IPS-18c (cell line): Measurements from ENCODE around the gene ZNF134.
A peak's percentile ranks its signal among the peaks of the same experiment; 100 is the strongest.

Experiments
- H3K4me3 ChIP-seq: 2 replicates; pipeline ENCODE4 v1.7.0; 2013; ENCODE audit warnings: low read depth, mild to moderate bottlenecking, low read length, moderate library complexity; ENCODE audit not compliant: insufficient read depth
- H3K9me3 ChIP-seq: one replicate; pipeline ENCODE4 v1.6.1; 2013; ENCODE audit warnings: mild to moderate bottlenecking, low read length, moderate library complexity; ENCODE audit not compliant: control insufficient read depth, insufficient read depth

Gene ZNF134

DNA sequence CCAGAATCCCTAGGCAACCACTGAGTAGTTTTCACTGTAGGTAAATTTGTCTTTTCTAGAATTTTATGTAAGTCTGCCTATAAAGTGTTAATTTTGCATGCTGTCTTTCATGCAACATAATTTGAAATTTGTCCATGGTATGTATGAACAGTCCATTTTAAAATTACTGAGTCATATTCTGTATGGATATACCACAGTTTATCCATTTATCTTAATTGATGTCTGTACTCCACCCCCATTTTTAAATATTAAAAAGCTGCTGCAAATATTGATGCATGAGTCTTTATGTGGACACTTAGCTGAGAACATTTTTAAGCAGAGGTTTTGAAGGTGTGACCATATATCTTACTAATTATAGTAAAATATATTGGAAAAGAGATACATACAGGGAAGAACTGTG, 9.0 kb downstream of the ZNF134 start:
- Histone ChIP-seq H3K9me3 (peaks cover 45% of the 10 kb centered on the region), H3K4me3 (no peak overlapping the region)

- Histone ChIP-seq H3K4me3 (peak within 1 kb of the TSS; percentile 96), H3K9me3 (no peaks in the 10 kb centered on the region)
These were observed 19.2 kb downstream of the ZNF134 start, which contains the start of gene ZNF211 for GRCh38 chr19:57632987-57633831. Gene ZNF211, plus strand, starts transcription at chr19:57633168. Its CDS starts 179 bp downstream, at chr19:57633347.

- Histone ChIP-seq H3K4me3 (peak overlapping the region; percentile 96), H3K9me3 (no peaks in the 10 kb centered on the region)
These were observed 19.7 kb downstream of the ZNF134 start for GRCh38 chr19:57633832-57634131.

- H3K4me3 ChIP-seq: no peak overlapping the region
- peaks cover 7% of the 10 kb centered on the region for H3K9me3 ChIP-seq
These were observed 23.3 kb downstream of the ZNF134 start for GRCh38 chr19:57637379-57637778.

DNA sequence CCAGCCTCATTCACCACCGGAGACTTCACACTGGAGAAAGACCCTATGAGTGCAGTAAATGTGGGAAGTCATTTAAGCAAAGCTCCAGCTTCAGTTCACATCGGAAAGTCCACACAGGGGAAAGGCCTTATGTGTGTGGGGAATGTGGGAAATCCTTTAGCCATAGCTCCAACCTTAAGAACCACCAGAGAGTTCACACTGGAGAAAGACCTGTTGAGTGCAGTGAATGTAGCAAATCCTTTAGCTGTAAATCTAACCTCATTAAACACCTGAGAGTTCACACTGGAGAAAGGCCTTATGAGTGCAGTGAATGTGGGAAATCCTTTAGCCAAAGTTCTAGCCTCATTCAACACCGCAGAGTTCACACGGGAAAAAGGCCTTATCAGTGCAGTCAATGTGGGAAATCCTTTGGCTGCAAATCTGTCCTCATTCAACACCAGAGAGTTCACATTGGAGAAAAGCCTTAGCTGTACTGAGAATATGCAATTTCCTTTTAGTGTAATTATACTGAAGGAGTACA, 27.7 kb downstream of the ZNF134 start:
- Histone ChIP-seq H3K9me3 (peaks cover 7% of the 10 kb centered on the region), H3K4me3 (no peak overlapping the region)

GRCh38 chr19:57642396-57643046, 28.5 kb downstream of the ZNF134 start:
- Histone ChIP-seq H3K4me3 (no peak overlapping the region), H3K9me3 (peaks cover 7% of the 10 kb centered on the region)

DNA sequence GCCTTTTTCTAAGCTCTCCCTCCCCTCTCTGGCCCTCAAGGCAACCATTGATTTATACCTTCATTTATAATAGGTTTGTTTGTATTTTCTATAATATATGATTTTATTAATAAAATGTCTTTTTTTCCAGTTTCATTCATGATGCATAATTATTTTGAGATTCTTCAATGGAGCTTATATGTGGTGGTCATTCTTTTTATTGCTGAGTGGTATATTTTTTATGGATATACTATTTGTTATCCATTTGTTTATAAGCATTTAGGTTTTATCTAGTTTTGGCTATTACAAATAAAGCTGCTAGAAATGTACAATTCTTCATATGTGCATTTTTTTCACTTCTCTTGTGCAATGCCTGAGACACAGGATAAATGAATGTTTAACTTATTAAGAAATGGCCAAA, 29.7 kb downstream of the ZNF134 start:
- no peak overlapping the region for H3K4me3 ChIP-seq
- peaks cover 7% of the 10 kb centered on the region for H3K9me3 ChIP-seq

DNA sequence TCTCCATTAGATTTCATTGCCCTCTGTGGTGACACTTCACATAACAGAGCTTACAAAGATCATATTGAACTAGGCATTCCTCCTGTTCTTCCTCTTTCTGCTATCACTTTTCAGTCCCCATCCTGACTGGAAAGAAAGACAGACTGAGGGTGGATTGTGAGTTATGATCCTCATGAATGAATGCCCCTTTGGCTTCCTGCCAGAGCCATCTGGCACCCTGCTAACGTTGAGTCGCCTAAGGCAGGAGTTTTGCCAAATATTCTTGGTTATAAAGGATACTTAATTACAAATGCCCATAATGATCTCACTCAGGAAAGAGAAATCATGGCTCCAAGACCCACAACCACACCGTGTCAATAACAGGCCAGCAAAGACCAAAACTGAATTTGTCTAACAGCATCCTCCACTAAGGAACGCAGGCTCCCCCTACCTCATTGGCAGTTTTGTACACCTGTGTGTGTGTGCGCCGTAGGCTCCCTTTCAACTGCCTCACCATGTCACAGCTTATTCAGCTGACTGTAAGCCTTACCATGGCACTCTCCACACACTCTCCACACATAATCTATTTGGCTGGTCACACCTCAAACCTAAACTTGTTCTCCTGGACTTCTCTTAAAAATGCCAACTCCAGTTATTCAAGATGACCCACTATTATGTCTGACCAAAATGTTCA, 34.4 kb downstream of the ZNF134 start:
- no peak overlapping the region for H3K4me3 ChIP-seq
- H3K9me3 ChIP-seq: no peaks in the 10 kb centered on the region

DNA sequence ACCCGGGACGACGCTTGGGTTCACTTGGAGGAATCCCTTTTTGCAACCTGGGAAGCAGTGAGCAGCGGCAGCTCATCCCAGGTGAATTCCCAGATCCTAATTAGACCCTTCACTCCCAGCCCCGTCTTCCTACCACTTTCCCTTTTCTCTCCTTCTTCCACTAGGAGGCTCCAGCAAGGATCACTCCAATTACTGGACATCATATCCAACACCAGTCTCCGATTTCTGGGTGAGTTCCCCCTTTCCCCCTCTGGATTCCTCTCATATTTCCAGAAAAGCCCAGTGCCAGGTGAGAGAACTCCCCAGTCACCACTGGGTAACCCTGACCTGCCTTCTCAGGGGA, 37.6 kb downstream of the ZNF134 start:
- H3K9me3 ChIP-seq: no peaks in the 10 kb centered on the region
- H3K4me3 ChIP-seq: no peak overlapping the region

DNA sequence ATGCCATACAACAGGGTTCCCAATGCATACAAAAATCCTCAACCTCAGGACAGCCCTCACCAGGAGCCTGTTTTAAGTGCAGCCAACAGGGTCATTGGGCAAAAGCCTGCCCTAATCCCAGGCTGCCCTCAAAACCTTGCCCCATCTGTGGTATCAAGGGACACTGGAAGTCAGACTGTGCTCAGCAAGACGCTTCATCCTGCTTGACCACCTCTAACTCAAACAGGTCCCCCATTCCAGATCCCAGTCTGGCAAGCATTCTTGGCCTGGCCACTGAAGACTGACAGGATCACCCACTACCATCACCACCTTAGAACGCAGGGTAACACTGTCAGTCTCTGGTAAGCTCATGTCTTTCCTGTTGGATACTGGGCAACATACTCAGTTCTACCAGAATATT, 39.6 kb downstream of the ZNF134 start:
- Histone ChIP-seq H3K9me3 (no peaks in the 10 kb centered on the region), H3K4me3 (no peak overlapping the region; the same call in 1 of the 2 replicates)

DNA sequence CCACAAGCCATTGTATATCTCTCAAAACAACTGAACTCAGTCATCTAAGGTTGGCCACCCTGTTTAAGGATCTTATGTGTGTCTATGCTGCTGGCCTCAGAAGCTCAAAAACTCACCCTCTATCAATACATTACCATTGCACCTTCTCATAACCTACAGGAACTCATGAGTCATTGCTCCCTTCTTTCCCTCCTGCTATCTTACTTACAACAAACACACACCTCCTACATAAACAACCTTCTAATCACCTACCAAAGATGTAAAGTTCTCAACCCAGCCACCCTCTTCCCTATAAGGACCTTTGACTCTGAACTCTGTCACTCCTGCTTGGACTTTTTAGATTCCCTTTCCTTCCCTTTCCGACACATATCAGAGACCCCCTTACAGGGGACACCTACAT, 41.4 kb downstream of the ZNF134 start:
- Histone ChIP-seq H3K9me3 (no peaks in the 10 kb centered on the region), H3K4me3 (no peak overlapping the region)

DNA sequence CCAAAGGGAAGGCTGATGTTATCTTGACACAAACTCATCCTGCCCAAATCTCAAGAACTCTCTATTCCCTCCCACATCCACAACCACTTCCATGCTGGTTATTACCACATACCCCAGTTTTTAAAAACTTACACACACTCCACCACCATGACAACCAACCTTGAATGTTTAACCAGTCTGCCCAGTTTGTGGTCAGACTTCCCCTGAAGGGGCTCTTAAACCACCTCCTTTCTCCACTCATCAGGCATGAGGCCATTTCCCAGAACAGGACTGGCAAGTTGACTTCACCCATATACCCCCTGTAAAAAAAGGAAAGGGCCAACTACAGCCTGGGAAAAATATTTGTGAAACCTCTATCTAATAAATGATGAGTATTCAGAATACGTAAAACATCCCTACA, 42.3 kb downstream of the ZNF134 start:
- no peaks in the 10 kb centered on the region for H3K9me3 ChIP-seq
- no peak overlapping the region for H3K4me3 ChIP-seq

DNA sequence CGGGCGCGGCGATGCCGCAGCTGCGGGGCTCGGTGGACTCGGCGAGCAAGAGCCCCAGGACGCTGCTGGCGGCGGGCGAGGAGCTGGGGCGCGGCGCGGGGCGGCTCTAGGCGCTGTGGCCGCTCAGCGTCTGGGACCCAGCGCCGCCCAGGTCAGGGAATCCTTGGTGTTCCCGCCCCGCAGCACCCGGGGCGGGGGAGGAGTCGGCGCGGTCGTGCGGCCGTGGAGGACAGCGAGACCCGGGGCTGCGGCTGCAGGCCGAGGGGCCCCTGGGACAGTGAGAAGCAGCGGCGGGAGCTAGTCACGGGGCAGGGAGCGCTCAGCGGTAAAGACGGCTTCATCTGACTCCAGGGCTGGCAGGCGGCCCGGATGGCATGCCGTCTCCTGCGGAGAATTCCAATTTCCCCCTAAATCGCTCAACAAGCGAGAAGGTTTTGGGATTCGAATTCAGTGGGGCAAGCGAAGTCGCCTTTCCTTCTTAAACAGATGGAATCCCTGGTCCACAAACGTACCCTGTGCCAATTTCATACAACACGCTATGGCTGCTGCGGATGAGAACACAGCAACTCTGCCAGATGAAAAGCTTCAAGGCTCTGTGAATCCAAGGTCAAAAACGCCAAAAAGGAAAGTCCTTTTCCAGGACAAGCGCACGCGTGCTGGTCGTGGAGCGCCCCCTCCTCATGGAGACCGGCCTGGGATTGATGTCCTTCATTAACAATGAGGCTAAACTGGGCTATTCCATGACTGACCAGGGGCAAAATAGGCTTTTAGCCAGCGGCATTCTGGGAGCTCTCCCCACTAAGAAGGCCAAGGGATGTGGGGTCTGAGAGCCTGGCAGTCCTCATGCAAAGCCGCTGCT, 50.5 kb downstream of the ZNF134 start:
- H3K9me3 ChIP-seq: no peaks in the 10 kb centered on the region
- H3K4me3 ChIP-seq: peak overlapping the region; percentile 52

DNA sequence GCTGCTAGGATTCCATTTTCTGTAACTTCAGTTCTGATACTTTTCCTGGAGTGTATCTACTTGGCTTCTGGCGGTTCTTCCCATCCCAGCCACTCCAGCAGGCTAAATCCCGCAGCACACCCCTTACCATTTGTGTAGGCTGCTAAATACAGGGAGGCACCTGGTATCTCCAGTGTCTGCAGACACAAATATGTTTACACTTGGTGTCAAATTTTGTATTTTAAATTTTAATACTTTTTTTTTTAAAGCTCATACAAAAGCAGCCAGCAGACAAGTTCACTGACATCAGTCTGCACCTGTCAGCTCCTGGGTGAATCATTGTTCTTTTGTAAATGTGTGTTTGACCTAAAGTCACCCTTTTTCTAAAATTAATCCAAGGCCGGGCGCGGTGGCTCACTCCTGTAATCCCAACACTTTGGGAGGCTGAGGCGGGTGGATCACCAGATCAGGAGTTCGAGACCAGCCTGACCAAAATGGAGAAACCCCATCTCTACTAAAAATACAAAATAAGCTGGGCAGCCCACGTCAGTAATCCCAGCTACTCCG, 51.3 kb downstream of the ZNF134 start:
- no peak overlapping the region for H3K4me3 ChIP-seq
- no peaks in the 10 kb centered on the region for H3K9me3 ChIP-seq

DNA sequence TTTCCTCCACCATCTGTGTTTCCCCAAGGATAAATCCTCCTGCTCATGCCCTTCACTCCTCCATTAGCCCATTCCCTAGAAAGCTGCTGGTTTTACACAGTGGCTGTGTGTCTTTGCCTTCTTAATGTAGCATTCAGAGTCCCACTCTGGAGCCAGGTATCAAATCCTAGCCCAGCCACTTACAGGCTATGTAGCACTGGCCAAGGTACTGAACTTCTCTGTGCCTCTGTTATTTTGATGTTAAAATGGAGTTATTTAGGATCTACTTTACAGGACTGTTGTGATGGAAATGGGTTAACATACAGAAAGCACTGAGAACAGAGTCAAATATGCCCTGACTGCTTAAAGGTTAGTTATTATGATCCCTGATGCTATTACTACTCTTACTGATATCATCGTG, 53.2 kb downstream of the ZNF134 start:
- H3K4me3 ChIP-seq: no peak overlapping the region
- no peaks in the 10 kb centered on the region for H3K9me3 ChIP-seq

- no peaks in the 10 kb centered on the region for H3K9me3 ChIP-seq
- no peak within 1 kb of the TSS for H3K4me3 ChIP-seq
These were observed 54.6 kb downstream of the ZNF134 start, which contains the start of gene ZSCAN4 for GRCh38 chr19:57668635-57669034. Gene ZSCAN4, plus strand, starts transcription at chr19:57668935. Its CDS starts 7,211 bp downstream, at chr19:57676146.
